ENCODE data around the gene TMEM238L. TPM values are rescaled to one million over a fixed set of nuclear protein-coding genes. Genes with fewer than 3 reads are reported as not detected.

The TMEM238L gene
- total RNA-seq, 6 experiments from 2014 or later: not detected

- DNase-seq: no peak
- Mint-ChIP-seq H3K4me1 (ENCODE audit: low read depth) (no peaks in the 10 kb centered on the region), H3K4me3 (no peak overlapping the region), H3K27me3 (ENCODE audit: insufficient read depth) (no peaks in the 10 kb centered on the region; the same call in none of the 2 replicates), H3K9me3 (peaks cover 39% of the 10 kb centered on the region; the same call in 1 of the 2 replicates), H3K27ac (no peak overlapping the region), H3K36me3 (ENCODE audit: low read depth) (peaks cover 4% of the 10 kb centered on the region; the same call in 1 of the 2 replicates)
- TF ChIP-seq, protein P1, sequence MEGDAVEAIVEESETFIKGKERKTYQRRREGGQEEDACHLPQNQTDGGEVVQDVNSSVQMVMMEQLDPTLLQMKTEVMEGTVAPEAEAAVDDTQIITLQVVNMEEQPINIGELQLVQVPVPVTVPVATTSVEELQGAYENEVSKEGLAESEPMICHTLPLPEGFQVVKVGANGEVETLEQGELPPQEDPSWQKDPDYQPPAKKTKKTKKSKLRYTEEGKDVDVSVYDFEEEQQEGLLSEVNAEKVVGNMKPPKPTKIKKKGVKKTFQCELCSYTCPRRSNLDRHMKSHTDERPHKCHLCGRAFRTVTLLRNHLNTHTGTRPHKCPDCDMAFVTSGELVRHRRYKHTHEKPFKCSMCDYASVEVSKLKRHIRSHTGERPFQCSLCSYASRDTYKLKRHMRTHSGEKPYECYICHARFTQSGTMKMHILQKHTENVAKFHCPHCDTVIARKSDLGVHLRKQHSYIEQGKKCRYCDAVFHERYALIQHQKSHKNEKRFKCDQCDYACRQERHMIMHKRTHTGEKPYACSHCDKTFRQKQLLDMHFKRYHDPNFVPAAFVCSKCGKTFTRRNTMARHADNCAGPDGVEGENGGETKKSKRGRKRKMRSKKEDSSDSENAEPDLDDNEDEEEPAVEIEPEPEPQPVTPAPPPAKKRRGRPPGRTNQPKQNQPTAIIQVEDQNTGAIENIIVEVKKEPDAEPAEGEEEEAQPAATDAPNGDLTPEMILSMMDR (IDR thresholded peaks at IDR 0.05): no peak
These were observed 10.2 kb upstream of the TMEM238L start for GRCh38 chr17:10814075-10814474.

DNA sequence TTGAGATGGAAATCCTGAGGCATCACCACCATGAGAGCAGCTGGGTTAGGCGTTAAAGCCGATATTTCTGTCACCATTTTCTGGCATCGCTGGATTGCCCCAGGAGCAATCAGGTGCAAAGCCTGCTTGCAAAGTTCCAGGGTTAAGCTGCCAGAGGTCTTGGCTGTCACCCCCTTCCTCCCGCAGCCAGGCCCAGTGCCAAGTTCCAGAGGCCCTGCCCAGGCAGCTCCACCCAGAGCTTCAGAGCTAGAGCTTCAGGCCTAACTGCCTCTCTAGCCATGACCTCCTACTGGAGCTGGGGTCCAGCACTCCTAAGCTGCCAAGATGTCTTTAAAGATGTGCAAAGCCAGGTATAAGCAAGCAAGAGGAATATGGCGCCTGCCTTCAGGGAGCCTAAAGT lies 8.8 kb upstream of the TMEM238L start:
- no peaks in the 10 kb centered on the region; the same call in 1 of the 2 replicates for H3K27me3 Mint-ChIP-seq (ENCODE audit: insufficient read depth)
- TF ChIP-seq, protein P1 (IDR thresholded peaks at IDR 0.05): no peak
- peaks cover 39% of the 10 kb centered on the region; the same call in 1 of the 2 replicates for H3K9me3 Mint-ChIP-seq
- DNase-seq: no peak
- H3K4me1 Mint-ChIP-seq (ENCODE audit: low read depth): no peaks in the 10 kb centered on the region
- peaks cover 4% of the 10 kb centered on the region; the same call in 1 of the 2 replicates for H3K36me3 Mint-ChIP-seq (ENCODE audit: low read depth)
- no peak overlapping the region for H3K27ac Mint-ChIP-seq
- no peak overlapping the region for H3K4me3 Mint-ChIP-seq

DNA sequence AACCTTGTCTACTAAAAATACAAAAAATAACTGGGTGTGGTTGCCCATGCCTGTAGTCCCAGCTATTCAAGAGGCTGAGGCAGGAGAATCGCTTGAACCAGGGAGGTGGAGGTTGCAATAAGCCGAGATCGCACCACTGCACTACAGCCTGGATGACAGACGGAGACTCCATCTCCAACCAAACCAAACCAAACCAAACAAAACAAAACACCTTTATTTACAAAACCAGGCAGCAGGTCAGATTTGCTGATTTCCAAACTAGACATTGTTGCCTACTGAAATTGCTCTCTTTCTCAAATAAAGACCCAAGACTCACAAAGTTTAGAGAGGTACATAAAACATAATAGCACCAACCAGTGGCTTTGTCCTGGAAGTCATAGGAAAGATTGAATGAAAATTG lies 5.7 kb upstream of the TMEM238L start:
- Mint-ChIP-seq H3K4me1 (ENCODE audit: low read depth) (no peaks in the 10 kb centered on the region), H3K9me3 (peaks cover 37% of the 10 kb centered on the region; the same call in 1 of the 2 replicates), H3K4me3 (no peak overlapping the region), H3K36me3 (ENCODE audit: low read depth) (peaks cover 4% of the 10 kb centered on the region; the same call in 1 of the 2 replicates), H3K27ac (no peak overlapping the region), H3K27me3 (ENCODE audit: insufficient read depth) (peaks cover 2% of the 10 kb centered on the region)
- TF ChIP-seq, protein P1 (IDR thresholded peaks at IDR 0.05): no peak
- no peak for DNase-seq

DNA sequence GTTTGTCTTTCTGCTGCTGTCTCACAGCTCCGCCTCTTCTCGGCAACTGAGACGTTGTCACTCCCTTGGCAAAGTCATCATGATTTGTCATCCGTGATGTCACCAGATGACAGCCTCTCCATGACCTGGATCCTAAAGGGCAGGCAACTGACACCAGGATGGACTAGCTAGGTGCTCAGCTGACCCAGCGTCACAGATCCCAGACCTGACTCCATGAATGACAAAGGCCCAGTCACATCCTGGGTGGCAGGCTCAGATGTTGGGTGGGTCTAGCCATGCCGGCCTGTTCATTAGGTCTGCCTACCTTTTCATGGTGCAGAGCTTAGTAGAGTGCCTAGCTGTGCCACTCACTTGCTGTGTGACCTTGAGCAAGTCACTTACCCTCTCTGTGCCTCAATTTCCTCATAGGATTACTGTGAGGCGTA lies 3.8 kb upstream of the TMEM238L start:
- H3K27ac Mint-ChIP-seq: no peak overlapping the region
- TF ChIP-seq, protein P1 (IDR thresholded peaks at IDR 0.05): no peak
- no peaks in the 10 kb centered on the region for H3K36me3 Mint-ChIP-seq (ENCODE audit: low read depth)
- no peak for DNase-seq
- H3K9me3 Mint-ChIP-seq: peaks cover 26% of the 10 kb centered on the region; the same call in 1 of the 2 replicates
- H3K27me3 Mint-ChIP-seq (ENCODE audit: insufficient read depth): peaks cover 3% of the 10 kb centered on the region; the same call in 1 of the 2 replicates
- H3K4me3 Mint-ChIP-seq: no peak overlapping the region
- H3K4me1 Mint-ChIP-seq (ENCODE audit: low read depth): no peaks in the 10 kb centered on the region

- TF ChIP-seq, protein P1 (IDR thresholded peaks at IDR 0.05): no peak
- no peaks in the 10 kb centered on the region for H3K36me3 Mint-ChIP-seq (ENCODE audit: low read depth)
- H3K9me3 Mint-ChIP-seq: peaks cover 26% of the 10 kb centered on the region
- no peak for DNase-seq
- no peaks in the 10 kb centered on the region for H3K4me1 Mint-ChIP-seq (ENCODE audit: low read depth)
- no peak overlapping the region for H3K4me3 Mint-ChIP-seq
- H3K27me3 Mint-ChIP-seq (ENCODE audit: insufficient read depth): peaks cover 3% of the 10 kb centered on the region; the same call in 1 of the 2 replicates
- H3K27ac Mint-ChIP-seq: no peak overlapping the region
These were observed 2.8 kb upstream of the TMEM238L start for GRCh38 chr17:10806545-10807262.
